ENCODE data around the gene KCNQ1OT1. TPM values are rescaled to one million over a fixed set of nuclear protein-coding genes. Genes with fewer than 3 reads are reported as not detected.

The KCNQ1OT1 gene
- total RNA-seq, 1 experiment from 2014 or later = 1.2 TPM

DNA sequence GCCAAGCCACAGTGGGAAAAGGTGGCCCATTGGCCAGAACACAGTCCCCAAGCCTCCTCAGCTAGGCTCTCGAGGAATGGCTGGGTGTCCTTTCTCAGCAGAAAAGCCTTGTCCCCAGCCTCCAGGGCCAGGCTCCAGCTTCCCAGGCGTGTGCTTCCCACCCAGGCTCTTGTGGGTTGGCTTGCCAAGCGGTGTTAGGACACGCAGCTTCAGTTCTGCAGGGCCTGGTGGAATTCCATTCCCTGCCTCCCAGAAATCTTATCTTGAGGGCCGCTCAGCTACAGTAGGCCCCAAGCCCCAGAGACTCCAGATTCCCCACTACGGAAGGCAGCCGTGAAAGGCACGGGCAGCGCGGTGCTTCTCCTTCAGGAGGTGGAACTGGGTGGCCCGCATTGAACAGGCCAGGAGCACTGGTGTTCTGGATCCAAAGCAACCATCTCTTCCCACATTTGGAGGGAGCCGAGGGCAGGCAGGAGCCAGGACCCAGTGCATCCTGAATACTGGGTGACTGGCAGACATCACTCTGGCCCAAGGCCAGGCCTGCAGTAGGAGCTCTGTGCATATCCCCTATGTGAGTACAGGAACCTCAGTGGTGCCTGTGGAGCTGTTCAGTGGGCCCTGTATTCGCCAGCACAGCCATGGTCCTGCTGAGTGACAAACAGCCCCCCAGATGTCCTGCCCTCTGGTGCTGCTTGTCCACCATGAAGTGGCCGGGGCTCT, 16.7 kb upstream of the KCNQ1OT1 start:
- Histone ChIP-seq H3T11ph (ENCODE audit: low read length) (no peak overlapping the region), H4K8ac (replicated peaks; ENCODE audit: insufficient read length, low read depth, low read length) (no peak overlapping the region), H3K4ac (ENCODE audit: low read depth, low read length) (no peak overlapping the region), H3K56ac (ENCODE audit: insufficient read length, low read depth, low read length) (no peak overlapping the region), H3K79me2 (ENCODE audit: insufficient read depth, low read length) (no peaks in the 10 kb centered on the region), H3K4me1 (ENCODE audit: insufficient read depth, low read length) (peaks cover 5% of the 10 kb centered on the region; the same call in 1 of the 2 replicates), H2BK120ac (ENCODE audit: low read depth, low read length, poor library complexity, severe bottlenecking) (no peak overlapping the region), H3K14ac (ENCODE audit: insufficient read depth, low read length) (peak overlapping the region; percentile 19; the same call in 1 of the 2 replicates), H3K79me1 (ENCODE audit: insufficient read depth, low read depth, low read length, poor library complexity, severe bottlenecking) (no peaks in the 10 kb centered on the region), H4K91ac (ENCODE audit: insufficient read length, low read depth, low read length) (no peak overlapping the region), H4K20me1 (ENCODE audit: control insufficient read depth, insufficient read depth, insufficient read length) (no peaks in the 10 kb centered on the region), H2BK15ac (ENCODE audit: low read depth, low read length) (no peak overlapping the region), H3K23ac (ENCODE audit: insufficient read length, low read depth, low read length) (no peak overlapping the region), H2AK5ac (ENCODE audit: insufficient read length, low read length) (no peak overlapping the region), H3K4me2 (ENCODE audit: insufficient read depth, insufficient read length, low read length) (no peak overlapping the region), H3K27me3 (ENCODE audit: insufficient read depth, low read length) (peaks cover 17% of the 10 kb centered on the region; the same call in 1 of the 2 replicates), H2AFZ (ENCODE audit: low read length) (no peak overlapping the region), H2BK20ac (ENCODE audit: low read depth, low read length, poor library complexity, severe bottlenecking) (no peak overlapping the region), H2BK12ac (ENCODE audit: insufficient read length, low read depth, low read length) (no peak overlapping the region), H3K18ac (ENCODE audit: insufficient read length, low read depth, low read length) (no peak overlapping the region), H3K9me3 (ENCODE audit: control insufficient read depth, low read depth, low read length) (no peaks in the 10 kb centered on the region), H3K9ac (ENCODE audit: extremely low read depth, insufficient read length, low read length) (no peak overlapping the region), H3K23me2 (ENCODE audit: insufficient read length, low read depth, low read length, poor library complexity, severe bottlenecking) (no peaks in the 10 kb centered on the region), H2BK5ac (ENCODE audit: insufficient read length, low read length) (no peak overlapping the region), H3K27ac (ENCODE audit: insufficient read length, low read depth, low read length) (no peak overlapping the region), H4K5ac (ENCODE audit: insufficient read length, low read depth, low read length) (no peak overlapping the region)
- TF ChIP-seq CTCF (conservative IDR thresholded peaks at IDR 0.05) = no peak
- no peaks in the 10 kb centered on the region; a peak in 1 of 5 replicates for H3K9me3 Mint-ChIP-seq
- H3K4me3 Mint-ChIP-seq = no peak overlapping the region
- WGBS (ENCODE audit: extremely low coverage, insufficient read length, low lambda C conversion rate) = no CpG with 5 or more reads among the region's 14 CpGs
- H3K27ac Mint-ChIP-seq = no peak overlapping the region
- H3K4me1 Mint-ChIP-seq = peaks cover 35 to 38% of the 10 kb centered on the region in 2 experiments
- peaks cover 100% of the 10 kb centered on the region for H3K27me3 Mint-ChIP-seq (ENCODE audit: low read depth)
- DNase-seq = no peak
- H3K36me3 Mint-ChIP-seq (ENCODE audit: insufficient read depth in 1 of 3, low read depth in 3 of 3) = no peaks in the 10 kb centered on the region
